ENCODE results near the gene GRM7.

GRM7 gene

GRCh38 chr3:7271631-7272030 is 410.7 kb downstream of the GRM7 start:
- Histone ChIP-seq H3K4me3 (ENCODE audit: severe bottlenecking) (no peak overlapping the region), H3K27me3 (ENCODE audit: insufficient read depth, poor library complexity, severe bottlenecking) (no peaks in the 10 kb centered on the region), H3K27ac (ENCODE audit: poor library complexity, severe bottlenecking) (no peak overlapping the region), H3K9me3 (ENCODE audit: severe bottlenecking) (no peaks in the 10 kb centered on the region), H3K36me3 (ENCODE audit: low read depth) (no peaks in the 10 kb centered on the region), H3K4me1 (ENCODE audit: insufficient read depth, poor library complexity, severe bottlenecking) (no peaks in the 10 kb centered on the region)
- DNase-seq (ENCODE audit: low spot score) (no peak), ATAC-seq (ENCODE audit: low read depth) (no peak)
- no peak for TF ChIP-seq CTCF (IDR thresholded peaks at IDR 0.05; ENCODE audit: poor library complexity, severe bottlenecking)

- ATAC-seq (ENCODE audit: low read depth) (no peak), DNase-seq (ENCODE audit: low spot score) (no peak)
- Histone ChIP-seq H3K4me3 (ENCODE audit: severe bottlenecking) (no peak overlapping the region), H3K9me3 (ENCODE audit: severe bottlenecking) (no peaks in the 10 kb centered on the region), H3K27ac (ENCODE audit: poor library complexity, severe bottlenecking) (no peak overlapping the region), H3K36me3 (ENCODE audit: low read depth) (no peaks in the 10 kb centered on the region), H3K4me1 (ENCODE audit: insufficient read depth, poor library complexity, severe bottlenecking) (no peaks in the 10 kb centered on the region), H3K27me3 (ENCODE audit: insufficient read depth, poor library complexity, severe bottlenecking) (no peaks in the 10 kb centered on the region)
- TF ChIP-seq CTCF (IDR thresholded peaks at IDR 0.05; ENCODE audit: poor library complexity, severe bottlenecking) = no peak
Observed at GRCh38 chr3:7272203-7272602, 411.3 kb downstream of the GRM7 start.

GRCh38 chr3:7275396-7275795 is 414.5 kb downstream of the GRM7 start:
- ATAC-seq (ENCODE audit: low read depth) (no peak), DNase-seq (ENCODE audit: low spot score) (no peak)
- no peak overlapping the region for H3K4me3 ChIP-seq (ENCODE audit: severe bottlenecking)
- no peaks in the 10 kb centered on the region for H3K9me3 ChIP-seq (ENCODE audit: severe bottlenecking)
- no peak overlapping the region for H3K27ac ChIP-seq (ENCODE audit: poor library complexity, severe bottlenecking)
- H3K36me3 ChIP-seq (ENCODE audit: low read depth) = no peaks in the 10 kb centered on the region
- H3K27me3 ChIP-seq (ENCODE audit: insufficient read depth, poor library complexity, severe bottlenecking) = no peaks in the 10 kb centered on the region
- TF ChIP-seq CTCF (IDR thresholded peaks at IDR 0.05; ENCODE audit: poor library complexity, severe bottlenecking) = no peak
- no peaks in the 10 kb centered on the region for H3K4me1 ChIP-seq (ENCODE audit: insufficient read depth, poor library complexity, severe bottlenecking)

GRCh38 chr3:7280318-7280717 is 419.4 kb downstream of the GRM7 start:
- Histone ChIP-seq H3K36me3 (ENCODE audit: low read depth) (no peaks in the 10 kb centered on the region), H3K27me3 (ENCODE audit: insufficient read depth, poor library complexity, severe bottlenecking) (no peaks in the 10 kb centered on the region), H3K9me3 (ENCODE audit: severe bottlenecking) (no peaks in the 10 kb centered on the region), H3K27ac (ENCODE audit: poor library complexity, severe bottlenecking) (no peak overlapping the region), H3K4me3 (ENCODE audit: severe bottlenecking) (no peak overlapping the region), H3K4me1 (ENCODE audit: insufficient read depth, poor library complexity, severe bottlenecking) (no peaks in the 10 kb centered on the region)
- TF ChIP-seq CTCF (IDR thresholded peaks at IDR 0.05; ENCODE audit: poor library complexity, severe bottlenecking) = no peak
- DNase-seq (ENCODE audit: low spot score) (no peak), ATAC-seq (ENCODE audit: low read depth) (no peak)

GRCh38 chr3:7282988-7283387 is 422.1 kb downstream of the GRM7 start:
- Histone ChIP-seq H3K4me3 (ENCODE audit: severe bottlenecking) (no peak overlapping the region), H3K9me3 (ENCODE audit: severe bottlenecking) (no peaks in the 10 kb centered on the region), H3K36me3 (ENCODE audit: low read depth) (no peaks in the 10 kb centered on the region), H3K27ac (ENCODE audit: poor library complexity, severe bottlenecking) (no peak overlapping the region), H3K4me1 (ENCODE audit: insufficient read depth, poor library complexity, severe bottlenecking) (no peaks in the 10 kb centered on the region), H3K27me3 (ENCODE audit: insufficient read depth, poor library complexity, severe bottlenecking) (no peaks in the 10 kb centered on the region)
- no peak for DNase-seq (ENCODE audit: low spot score)
- no peak for ATAC-seq (ENCODE audit: low read depth)
- TF ChIP-seq CTCF (IDR thresholded peaks at IDR 0.05; ENCODE audit: poor library complexity, severe bottlenecking) = no peak

Data from RWPE2 (cell line).